Fibroblast of pulmonary artery (primary cell): ENCODE data around the gene PFKFB1.
A peak's percentile ranks its signal among the peaks of the same experiment; 100 is the strongest.

Experiments used
- DNase-seq: peaks from one replicate; pipeline ENCODE4 v3.0.0-alpha.2; 2010; ENCODE audit warnings: low read depth
- H3K4me3 ChIP-seq: replicated peaks from 2 replicates; pipeline ENCODE4 v1.5.1; 2011; ENCODE audit warnings: low read depth, mild to moderate bottlenecking, control low read depth, low read length, moderate library complexity
- CTCF ChIP-seq: IDR thresholded peaks from 2 replicates; pipeline ENCODE4 v1.5.1; 2011; ENCODE audit warnings: mild to moderate bottlenecking, control low read depth, low read length, inconsistent platforms; ENCODE audit errors: missing control alignments

The PFKFB1 gene

GRCh38 chrX:55006827-55007621 lies 13.0 kb upstream of the PFKFB1 start:
- no peak for DNase-seq
- no peak overlapping the region for H3K4me3 ChIP-seq
- TF ChIP-seq CTCF = no peak

GRCh38 chrX:55005256-55005655 lies 11.3 kb upstream of the PFKFB1 start:
- no peak overlapping the region for H3K4me3 ChIP-seq
- DNase-seq = no peak
- no peak for TF ChIP-seq CTCF

GRCh38 chrX:55004231-55004630 lies 10.2 kb upstream of the PFKFB1 start:
- H3K4me3 ChIP-seq = no peak overlapping the region
- TF ChIP-seq CTCF = no peak
- DNase-seq = no peak

GRCh38 chrX:54999717-55000598 lies 6.0 kb upstream of the PFKFB1 start, which contains the start of gene APEX2:
Gene APEX2 (plus strand): TSS chrX:55000363. CDS start chrX:55000423, 60 bp downstream.
- DNase-seq = peak; percentile 93
- no peak for TF ChIP-seq CTCF
- peak within 1 kb of the TSS; percentile 77 for H3K4me3 ChIP-seq

- no peak overlapping the region for H3K4me3 ChIP-seq
- no peak for DNase-seq
- no peak for TF ChIP-seq CTCF
Measured at GRCh38 chrX:54995621-54996020, 1.6 kb upstream of the PFKFB1 start.

- H3K4me3 ChIP-seq = no peak overlapping the region
- DNase-seq = no peak
- TF ChIP-seq CTCF = no peak
Measured at GRCh38 chrX:54994668-54995351, 822 bp upstream of the PFKFB1 start.
